LNCaP clone FGC (cell line): ENCODE measurements around the gene CLSTN2.

Source experiments
- DNase-seq: peaks from one replicate; pipeline ENCODE4 v3.0.0-alpha.2; 2011; ENCODE audit warnings: low read depth
- H3K4me3 ChIP-seq: 2 replicates; pipeline ENCODE4 v1.5.1; 2011; ENCODE audit warnings: mild to moderate bottlenecking, low read depth, low read length, control low read depth
- TF ChIP-seq, protein P1 (sequence below): IDR thresholded peaks from 2 replicates; pipeline ENCODE4 v1.5.1; 2012; ENCODE audit warnings: mild to moderate bottlenecking; ENCODE audit not compliant: control insufficient read depth, insufficient read depth; ENCODE audit errors: extremely low read depth

CLSTN2 gene

DNA sequence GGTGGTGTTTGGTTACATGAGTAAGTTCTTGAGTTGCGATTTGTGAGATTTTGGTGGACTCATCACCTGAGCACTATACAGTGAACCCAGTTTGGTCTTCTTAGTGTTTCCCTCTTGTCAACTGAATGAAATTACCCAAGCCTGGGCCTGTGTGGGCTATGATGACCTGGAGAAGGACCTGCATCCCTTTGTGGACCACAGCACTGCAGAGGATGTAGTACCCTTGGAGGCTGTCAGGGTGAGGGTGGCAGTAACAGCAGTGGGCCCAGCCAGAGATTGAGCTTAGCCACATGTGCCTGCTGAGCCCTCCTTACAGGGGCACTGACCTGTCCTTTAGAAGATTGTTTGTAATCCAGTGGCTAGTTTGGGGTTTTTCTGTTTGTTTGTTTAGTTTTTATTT is 492.8 kb downstream of the CLSTN2 start:
- H3K4me3 ChIP-seq = no peak overlapping the region
- TF ChIP-seq, protein P1, sequence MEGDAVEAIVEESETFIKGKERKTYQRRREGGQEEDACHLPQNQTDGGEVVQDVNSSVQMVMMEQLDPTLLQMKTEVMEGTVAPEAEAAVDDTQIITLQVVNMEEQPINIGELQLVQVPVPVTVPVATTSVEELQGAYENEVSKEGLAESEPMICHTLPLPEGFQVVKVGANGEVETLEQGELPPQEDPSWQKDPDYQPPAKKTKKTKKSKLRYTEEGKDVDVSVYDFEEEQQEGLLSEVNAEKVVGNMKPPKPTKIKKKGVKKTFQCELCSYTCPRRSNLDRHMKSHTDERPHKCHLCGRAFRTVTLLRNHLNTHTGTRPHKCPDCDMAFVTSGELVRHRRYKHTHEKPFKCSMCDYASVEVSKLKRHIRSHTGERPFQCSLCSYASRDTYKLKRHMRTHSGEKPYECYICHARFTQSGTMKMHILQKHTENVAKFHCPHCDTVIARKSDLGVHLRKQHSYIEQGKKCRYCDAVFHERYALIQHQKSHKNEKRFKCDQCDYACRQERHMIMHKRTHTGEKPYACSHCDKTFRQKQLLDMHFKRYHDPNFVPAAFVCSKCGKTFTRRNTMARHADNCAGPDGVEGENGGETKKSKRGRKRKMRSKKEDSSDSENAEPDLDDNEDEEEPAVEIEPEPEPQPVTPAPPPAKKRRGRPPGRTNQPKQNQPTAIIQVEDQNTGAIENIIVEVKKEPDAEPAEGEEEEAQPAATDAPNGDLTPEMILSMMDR = no peak
- DNase-seq = no peak

DNA sequence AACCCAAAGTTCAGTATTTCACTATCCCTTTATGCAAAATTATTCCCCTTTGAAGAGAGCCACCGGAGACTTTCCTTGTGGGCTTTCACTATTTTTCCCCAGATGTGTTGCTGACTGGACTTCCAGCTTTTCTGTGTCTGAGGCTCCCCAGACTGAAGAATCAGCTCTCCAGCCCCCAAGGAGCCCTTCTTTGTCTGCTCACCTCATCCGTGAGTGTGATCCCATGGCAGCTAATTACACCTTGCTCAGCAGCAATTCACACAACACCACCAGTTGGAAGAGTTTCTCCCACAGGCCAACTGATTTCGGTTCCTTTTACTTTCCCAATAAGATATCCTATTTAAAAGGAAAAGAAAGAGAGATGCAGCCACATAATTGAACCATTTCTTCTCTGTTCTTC is 493.4 kb downstream of the CLSTN2 start:
- TF ChIP-seq, protein P1 = no peak
- H3K4me3 ChIP-seq = no peak overlapping the region
- DNase-seq = no peak

DNA sequence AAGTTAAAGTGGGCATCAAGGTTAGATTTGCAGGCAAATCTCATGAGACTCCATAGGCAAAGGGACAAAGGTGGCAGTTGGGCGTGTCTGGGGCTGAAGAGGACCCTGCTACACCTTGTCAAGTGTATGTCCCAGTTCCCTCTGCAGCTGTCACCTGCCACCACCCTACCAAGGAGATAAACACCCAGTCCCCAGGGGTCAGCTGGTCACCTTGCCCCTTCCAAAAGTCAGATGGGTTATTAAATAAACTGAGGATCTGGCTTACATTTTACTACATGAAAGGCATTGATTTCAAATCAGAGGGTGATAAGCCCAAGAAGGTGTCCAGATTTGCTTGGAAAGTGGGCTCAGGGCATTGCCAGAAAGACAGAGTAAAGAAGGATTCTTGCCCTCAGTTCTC is 494.8 kb downstream of the CLSTN2 start:
- H3K4me3 ChIP-seq = no peak overlapping the region
- DNase-seq = no peak
- TF ChIP-seq, protein P1 = no peak

DNA sequence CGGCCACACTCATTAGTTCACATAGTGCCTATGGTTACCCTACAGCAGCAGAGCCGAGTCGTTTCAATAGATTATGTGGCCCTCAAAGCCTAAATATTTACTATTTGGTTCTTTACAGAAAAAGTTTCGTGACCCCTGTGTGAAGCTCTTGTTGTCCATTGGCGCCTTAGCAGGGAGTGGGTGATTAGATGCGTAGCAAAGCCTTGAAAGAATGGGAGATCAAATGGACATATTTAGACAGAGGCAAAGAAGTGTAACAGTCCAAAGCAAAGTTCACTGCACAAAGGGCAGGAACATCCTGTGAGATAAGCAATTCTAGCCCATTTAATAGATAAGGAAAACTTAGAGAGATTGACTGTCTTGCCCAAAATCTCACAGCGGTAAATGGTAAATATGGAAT is 495.5 kb downstream of the CLSTN2 start:
- H3K4me3 ChIP-seq = no peak overlapping the region
- no peak for DNase-seq
- TF ChIP-seq, protein P1 = no peak

DNA sequence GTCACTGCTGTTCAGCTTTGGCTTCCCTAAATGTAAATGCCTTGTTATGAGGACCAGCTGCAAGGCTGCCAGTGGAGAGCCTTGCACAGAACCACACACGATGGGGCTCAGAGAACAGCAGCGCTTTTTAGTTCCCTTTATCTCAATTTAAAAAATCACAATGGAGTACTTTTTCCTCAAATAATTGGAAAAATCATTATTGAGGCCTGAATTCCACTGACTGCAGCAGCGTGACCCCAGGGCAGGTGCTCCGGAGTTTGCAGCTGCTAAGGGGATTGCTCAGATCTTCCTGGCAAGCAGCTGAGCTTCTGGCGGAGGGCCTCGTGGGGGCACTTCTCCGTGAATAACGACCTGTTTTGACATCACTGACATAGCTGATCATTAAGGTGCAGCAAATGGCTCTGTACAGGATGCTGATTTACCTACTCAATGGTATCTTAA is 497.3 kb downstream of the CLSTN2 start:
- no peak overlapping the region for H3K4me3 ChIP-seq
- no peak for DNase-seq
- TF ChIP-seq, protein P1 = no peak

DNA sequence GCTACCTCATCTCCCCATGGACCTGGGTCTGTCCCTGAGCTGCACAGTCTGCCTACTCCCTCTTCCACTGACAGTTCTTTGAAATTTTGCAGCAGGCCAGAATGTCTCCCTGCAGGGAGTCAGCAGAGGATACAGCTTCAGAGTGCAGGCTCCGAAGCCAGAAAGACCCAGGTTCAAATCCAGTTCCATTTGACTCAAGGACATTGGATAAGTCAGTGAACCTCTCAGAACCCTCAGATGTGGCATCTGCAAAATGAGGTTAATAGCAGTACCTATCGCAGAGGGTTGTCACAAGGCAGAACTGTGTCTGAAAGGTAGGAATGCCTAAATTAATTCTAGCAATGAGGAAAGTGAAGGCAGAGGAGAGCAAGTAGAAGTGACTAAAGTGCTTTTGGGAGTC is 498.4 kb downstream of the CLSTN2 start:
- TF ChIP-seq, protein P1 = no peak
- no peak overlapping the region for H3K4me3 ChIP-seq
- no peak for DNase-seq

DNA sequence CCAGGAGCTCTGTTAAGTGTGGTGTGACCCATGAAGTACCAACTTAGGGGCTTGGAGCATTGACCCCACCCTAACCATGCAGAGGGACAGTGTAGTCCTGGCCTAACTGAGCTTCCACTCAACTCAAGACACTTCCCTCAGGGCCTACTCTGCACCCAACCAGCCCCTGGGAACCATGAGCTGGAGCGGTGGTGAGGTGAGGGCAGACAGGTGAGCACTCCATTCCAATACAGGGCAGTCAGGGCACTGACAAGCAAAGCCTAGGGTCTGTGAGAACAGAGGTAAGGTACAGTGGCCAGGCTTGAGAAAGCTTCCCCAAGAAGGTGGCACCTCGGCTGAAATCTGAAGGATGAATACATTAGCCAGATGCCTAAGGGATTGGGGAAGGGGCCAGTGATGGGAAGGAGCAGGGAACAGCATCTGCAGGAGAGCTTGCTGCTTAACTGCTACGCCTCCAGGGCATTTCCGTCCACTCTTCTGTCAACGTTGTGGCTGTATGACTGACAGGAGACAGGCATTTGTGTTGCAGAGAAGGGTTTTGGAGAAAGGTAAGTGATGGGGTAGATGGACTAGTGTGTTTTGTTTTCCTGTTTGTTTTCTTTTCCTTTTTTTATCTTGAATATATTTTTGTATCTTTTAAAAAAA is 499.4 kb downstream of the CLSTN2 start:
- DNase-seq = no peak
- TF ChIP-seq, protein P1 = no peak
- no peak overlapping the region for H3K4me3 ChIP-seq
